SIG-M5 treated with dmso at 0.1 percent for 504 hours (cell line): ENCODE results near the gene EMILIN2.

Experiments used
- DNase-seq: peaks from one replicate; lab custom pipeline; 2025; ENCODE audit not compliant: unreplicated experiment; lab: John Stamatoyannopoulos, UW

Gene EMILIN2

GRCh38 chr18:2948038-2948437 is 101.2 kb downstream of the EMILIN2 start:
- peak; percentile 18 for DNase-seq

- DNase-seq = no peak
Measured at GRCh38 chr18:2952605-2953004, 105.8 kb downstream of the EMILIN2 start.

GRCh38 chr18:2953935-2954653 is 107.3 kb downstream of the EMILIN2 start:
- no peak for DNase-seq

- DNase-seq = no peak
Measured at GRCh38 chr18:2954869-2955645, 108.3 kb downstream of the EMILIN2 start.

- DNase-seq = no peak
Measured at GRCh38 chr18:2956056-2956455, 109.2 kb downstream of the EMILIN2 start.

GRCh38 chr18:2958819-2959298 is 112.1 kb downstream of the EMILIN2 start:
- peak; percentile 84 for DNase-seq

- no peak for DNase-seq
Measured at GRCh38 chr18:2959341-2959740, 112.5 kb downstream of the EMILIN2 start.

GRCh38 chr18:2960983-2961696 is 114.3 kb downstream of the EMILIN2 start:
- no peak for DNase-seq

GRCh38 chr18:2961821-2962220 is 115.0 kb downstream of the EMILIN2 start:
- DNase-seq = no peak

GRCh38 chr18:2963048-2963447 is 116.2 kb downstream of the EMILIN2 start:
- DNase-seq = no peak

- DNase-seq = no peak
Measured at GRCh38 chr18:2964361-2965010, 117.7 kb downstream of the EMILIN2 start.
